Kasumi-1 (cell line): ENCODE results near the gene IFTAP.
"Not testable (repeated sequence)": the region's sequence is repeated elsewhere in the genome, so short reads cannot be mapped to it uniquely, and the experiment has no call there.

ENCODE experiments used
- DNase-seq, 2 experiments: peaks; one replicate each; lab custom pipeline; 2025; lab: John Stamatoyannopoulos, UW

The IFTAP gene

GRCh38 chr11:36638556-36638955 lies 44.3 kb downstream of the IFTAP start:
- DNase-seq: no peak

- DNase-seq: no peak
These were observed 63.4 kb downstream of the IFTAP start for GRCh38 chr11:36657610-36658267.

- DNase-seq: not testable (repeated sequence)
These were observed 67.1 kb downstream of the IFTAP start for GRCh38 chr11:36661359-36661758.

- DNase-seq: peak; percentile 30 to 31
These were observed 78.6 kb downstream of the IFTAP start for GRCh38 chr11:36672815-36673450.

- not testable (repeated sequence) for DNase-seq
These were observed 85.2 kb downstream of the IFTAP start for GRCh38 chr11:36679547-36679946.

GRCh38 chr11:36683818-36684217 lies 89.5 kb downstream of the IFTAP start:
- DNase-seq: no peak

GRCh38 chr11:36684840-36685801 lies 90.8 kb downstream of the IFTAP start:
- DNase-seq: peak; percentile 5 to 7

- DNase-seq: no peak
These were observed 93.8 kb downstream of the IFTAP start for GRCh38 chr11:36688132-36688531.

GRCh38 chr11:36688571-36689291 lies 94.4 kb downstream of the IFTAP start:
- no peak for DNase-seq

GRCh38 chr11:36689442-36689841 lies 95.1 kb downstream of the IFTAP start:
- DNase-seq: no peak

- no peak for DNase-seq
These were observed 98.4 kb downstream of the IFTAP start for GRCh38 chr11:36692704-36693103.

- peak in 1 of 2 experiments; percentile 3 for DNase-seq
These were observed 99.0 kb downstream of the IFTAP start for GRCh38 chr11:36693139-36693843.

GRCh38 chr11:36695111-36695510 lies 100.8 kb downstream of the IFTAP start:
- DNase-seq: no peak

- no peak for DNase-seq
These were observed 101.3 kb downstream of the IFTAP start for GRCh38 chr11:36695571-36695970.

GRCh38 chr11:36696550-36696949 lies 102.2 kb downstream of the IFTAP start:
- no peak for DNase-seq

- DNase-seq: no peak
These were observed 105.0 kb downstream of the IFTAP start for GRCh38 chr11:36699271-36699670.

- no peak for DNase-seq
These were observed 105.9 kb downstream of the IFTAP start for GRCh38 chr11:36700246-36700645.

- DNase-seq: peak; percentile 50 to 59
These were observed 108.2 kb downstream of the IFTAP start for GRCh38 chr11:36702330-36703054.

- DNase-seq: peak; percentile 7 to 28
These were observed 108.7 kb downstream of the IFTAP start for GRCh38 chr11:36703055-36703404.
